Suprapubic skin (tissue), 4 donors: ENCODE data around the gene PLCG2. TPM values are rescaled to one million over a fixed set of nuclear protein-coding genes. Genes with fewer than 3 reads are reported as not detected.
A peak's percentile ranks its signal among the peaks of the same experiment; 100 is the strongest.

Source experiments
- DNase-seq, 2 donors: peaks; one replicate each; pipeline ENCODE4 v3.0.0-alpha.2; 2019; ENCODE audit warnings: low spot score in 2 of 2
- H3K27ac ChIP-seq: fragments of 200-600 bp; sonication (generic); one replicate; pipeline ENCODE4 v1.5.1; 2019
- H3K27me3 ChIP-seq: fragments of 200-600 bp; sonication (generic); one replicate; pipeline ENCODE4 v1.5.1; 2019
- H3K36me3 ChIP-seq: fragments of 200-600 bp; sonication (generic); one replicate; pipeline ENCODE4 v1.5.1; 2019
- H3K4me1 ChIP-seq: fragments of 200-600 bp; sonication (generic); one replicate; pipeline ENCODE4 v1.5.1; 2019
- H3K4me3 ChIP-seq: fragments of 200-600 bp; sonication (generic); one replicate; pipeline ENCODE4 v1.5.1; 2019; ENCODE audit warnings: mild to moderate bottlenecking
- H3K9me3 ChIP-seq: fragments of 200-600 bp; sonication (generic); one replicate; pipeline ENCODE4 v1.5.1; 2019
- CTCF ChIP-seq, 2 donors: fragments of 200-600 bp in 1 of 2; fragments of 450-650 bp in 1 of 2; sonication (generic) in 1 of 2; IDR thresholded peaks; one replicate each; pipeline ENCODE4 v1.5.1; 2016 to 2019; ENCODE audit warnings: antibody characterized with exemption in 2 of 2, mild to moderate bottlenecking in 1 of 2, moderate library complexity in 1 of 2
- EP300 ChIP-seq: sonication (generic); formaldehyde crosslinking; IDR thresholded peaks from one replicate; pipeline ENCODE4 v1.6.1; 2017; ENCODE audit warnings: antibody characterized with exemption
- POLR2A ChIP-seq, 2 donors: fragments of 450-650 bp; IDR thresholded peaks; one replicate each; pipeline ENCODE4 v1.6.1; 2017; ENCODE audit warnings: antibody characterized with exemption in 2 of 2, mild to moderate bottlenecking in 2 of 2, moderate library complexity in 2 of 2
- POLR2AphosphoS5 ChIP-seq, 3 donors: sonication (generic); formaldehyde crosslinking; IDR thresholded peaks; one replicate each; pipeline ENCODE4 v1.6.1; 2017; ENCODE audit warnings: antibody characterized with exemption in 3 of 3
- WGBS: methylation state at CpG from one replicate; pipeline ENCODE4 v1.1.5; 2018; 5-methylcytosine and 5-hydroxymethylcytosine counted together
- total RNA-seq, 4 donors: library from RNA; depleted of rRNA; stranded (reverse); fragments of >200 nt; gene quantifications; one replicate each; pipeline ENCODE4 v1.1.0, GENCODE V29; 2016

The PLCG2 gene
- total RNA-seq, 4 donors from 2014 or later: 6.5 to 24.1 (median 10.5) TPM

- Histone ChIP-seq H3K27ac (no peak overlapping the region), H3K27me3 (no peaks in the 10 kb centered on the region), H3K36me3 (no peaks in the 10 kb centered on the region), H3K9me3 (no peaks in the 10 kb centered on the region), H3K4me1 (peaks cover 6% of the 10 kb centered on the region), H3K4me3 (peak overlapping the region; percentile 41)
- TF ChIP-seq CTCF (IDR thresholded peaks at IDR 0.05) (no peak), POLR2A (IDR thresholded peaks at IDR 0.05) (no peak), EP300 (no peak), POLR2AphosphoS5 (IDR thresholded peaks at IDR 0.05) (no peak)
- no peak for DNase-seq
- 46% methylated on average over 5 of the region's 5 CpGs for WGBS
Measured at GRCh38 chr16:81746566-81746965, 32.5 kb upstream of the PLCG2 start.

GRCh38 chr16:81748476-81749198, 30.5 kb upstream of the PLCG2 start:
- Histone ChIP-seq H3K9me3 (no peaks in the 10 kb centered on the region), H3K27me3 (no peaks in the 10 kb centered on the region), H3K36me3 (no peaks in the 10 kb centered on the region), H3K27ac (no peak overlapping the region), H3K4me3 (no peak overlapping the region), H3K4me1 (peaks cover 11% of the 10 kb centered on the region)
- no peak for DNase-seq
- TF ChIP-seq POLR2AphosphoS5 (IDR thresholded peaks at IDR 0.05) (no peak), CTCF (IDR thresholded peaks at IDR 0.05) (no peak), POLR2A (IDR thresholded peaks at IDR 0.05) (no peak), EP300 (no peak)
- WGBS: 53% methylated on average over 7 of the region's 7 CpGs

GRCh38 chr16:81752225-81752875, 26.7 kb upstream of the PLCG2 start:
- Histone ChIP-seq H3K36me3 (no peaks in the 10 kb centered on the region), H3K27ac (peak overlapping the region; percentile 45), H3K4me3 (no peak overlapping the region), H3K27me3 (no peaks in the 10 kb centered on the region), H3K9me3 (no peaks in the 10 kb centered on the region), H3K4me1 (peaks cover 6% of the 10 kb centered on the region)
- no peak for DNase-seq
- 58% methylated on average over 12 of the region's 13 CpGs for WGBS
- no peak for TF ChIP-seq POLR2A (IDR thresholded peaks at IDR 0.05)
- no peak for TF ChIP-seq CTCF (IDR thresholded peaks at IDR 0.05)
- no peak for TF ChIP-seq EP300
- no peak for TF ChIP-seq POLR2AphosphoS5 (IDR thresholded peaks at IDR 0.05)

GRCh38 chr16:81752876-81753227, 26.2 kb upstream of the PLCG2 start:
- no peak for DNase-seq
- Histone ChIP-seq H3K4me1 (peaks cover 6% of the 10 kb centered on the region), H3K9me3 (no peaks in the 10 kb centered on the region), H3K27ac (no peak overlapping the region), H3K36me3 (no peaks in the 10 kb centered on the region), H3K27me3 (no peaks in the 10 kb centered on the region), H3K4me3 (no peak overlapping the region)
- TF ChIP-seq CTCF (IDR thresholded peaks at IDR 0.05) (no peak), EP300 (no peak), POLR2AphosphoS5 (IDR thresholded peaks at IDR 0.05) (no peak), POLR2A (IDR thresholded peaks at IDR 0.05) (no peak)
- WGBS: 91% methylated on average over 7 of the region's 7 CpGs

- no peak for DNase-seq
Measured at GRCh38 chr16:81754858-81755257, 24.2 kb upstream of the PLCG2 start.

More at GRCh38 chr16:81754858-81755257, 24.2 kb upstream of the PLCG2 start:
- no peaks in the 10 kb centered on the region for H3K27me3 ChIP-seq
- no peak overlapping the region for H3K4me3 ChIP-seq
- WGBS: 88% methylated on average over 1 of the region's 1 CpG
- no peak for TF ChIP-seq EP300
- no peak for TF ChIP-seq CTCF (IDR thresholded peaks at IDR 0.05)
- TF ChIP-seq POLR2A (IDR thresholded peaks at IDR 0.05): no peak
- TF ChIP-seq POLR2AphosphoS5 (IDR thresholded peaks at IDR 0.05): no peak
- H3K36me3 ChIP-seq: no peaks in the 10 kb centered on the region
- no peaks in the 10 kb centered on the region for H3K9me3 ChIP-seq
- no peak overlapping the region for H3K27ac ChIP-seq
- H3K4me1 ChIP-seq: peaks cover 6% of the 10 kb centered on the region
